Mesodermal cell (in vitro differentiated cells): ENCODE results near the gene ANKRD63.

ENCODE experiments used
- H3K27ac ChIP-seq: 2 replicates; pipeline ENCODE4 v1.7.0; 2013; ENCODE audit warnings: mild to moderate bottlenecking, low read depth, low read length, moderate library complexity; ENCODE audit not compliant: severe bottlenecking
- H3K36me3 ChIP-seq: 2 replicates; pipeline ENCODE4 v1.7.1; 2013; ENCODE audit warnings: mild to moderate bottlenecking, low read length, moderate library complexity; ENCODE audit not compliant: control insufficient read depth, insufficient read depth
- H3K4me1 ChIP-seq: one replicate; pipeline ENCODE4 v1.7.1; 2013; ENCODE audit warnings: mild to moderate bottlenecking, low read length; ENCODE audit not compliant: insufficient read depth, control insufficient read depth, poor library complexity, severe bottlenecking
- H3K4me3 ChIP-seq: 2 replicates; pipeline ENCODE4 v1.7.0; 2013; ENCODE audit warnings: low read length, control low read depth, mild to moderate bottlenecking; ENCODE audit not compliant: insufficient read depth, poor library complexity, severe bottlenecking; ENCODE audit errors: extremely low read depth
- H3K9me3 ChIP-seq: 2 replicates; pipeline ENCODE4 v1.7.1; 2013; ENCODE audit warnings: mild to moderate bottlenecking, low read length, moderate library complexity; ENCODE audit not compliant: control insufficient read depth
- WGBS, 2 experiments: methylation state at CpG; one replicate each; pipeline ENCODE4 v1.1.5; 2013; ENCODE audit warnings: missing lambda C conversion rate in 2 of 2; ENCODE audit not compliant: insufficient coverage in 2 of 2; 5-methylcytosine and 5-hydroxymethylcytosine counted together

Gene ANKRD63

GRCh38 chr15:40286061-40286532 lies 3.2 kb upstream of the ANKRD63 start:
- Histone ChIP-seq H3K9me3 (no peaks in the 10 kb centered on the region), H3K4me1 (peaks cover 30% of the 10 kb centered on the region), H3K36me3 (peaks cover 7% of the 10 kb centered on the region), H3K27ac (peak overlapping the region; percentile 57), H3K4me3 (no peak overlapping the region)
- WGBS, 2 experiments, result 54 to 55% methylated on average over 5 to 7 of the region's 7 CpGs

DNA sequence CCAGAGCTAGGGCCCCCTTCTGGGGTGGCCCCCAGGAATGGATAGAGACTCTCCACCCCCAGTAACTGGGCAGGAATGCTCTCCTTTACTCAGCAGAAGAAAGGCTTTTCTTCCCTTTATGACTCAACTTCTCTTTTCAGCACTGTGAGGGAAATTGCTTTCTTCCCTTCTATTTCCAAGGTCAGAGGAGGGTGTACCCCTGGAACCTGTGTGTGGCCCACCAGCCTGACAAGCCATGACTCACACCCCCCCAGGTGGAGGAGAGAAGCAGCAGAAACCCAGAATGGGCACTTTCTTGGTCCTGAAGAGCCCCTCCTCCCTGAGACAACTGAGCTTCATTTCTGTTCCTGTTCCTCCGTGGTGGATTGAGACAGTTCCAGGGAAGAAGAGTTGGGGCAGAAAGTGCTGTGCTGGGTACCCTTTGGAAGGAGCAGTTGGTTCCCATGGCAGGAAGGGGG lies 2.7 kb upstream of the ANKRD63 start:
- 0% methylated on average over 1 of the region's 1 CpG; no CpG with 5 or more reads in 1 of the 2 experiments for WGBS, 2 experiments
- H3K4me3 ChIP-seq, result no peak overlapping the region

GRCh38 chr15:40285151-40285550 lies 2.3 kb upstream of the ANKRD63 start:
- peaks cover 30% of the 10 kb centered on the region for H3K4me1 ChIP-seq
- H3K9me3 ChIP-seq, result no peaks in the 10 kb centered on the region
- no peak overlapping the region for H3K4me3 ChIP-seq
- H3K27ac ChIP-seq, result peak overlapping the region; percentile 57
- H3K36me3 ChIP-seq, result peaks cover 7% of the 10 kb centered on the region
- 31 to 34% methylated on average over 4 of the region's 4 CpGs for WGBS, 2 experiments

More for the DNA sequence above, 2.7 kb upstream of the ANKRD63 start:
- no peaks in the 10 kb centered on the region for H3K9me3 ChIP-seq
- peaks cover 30% of the 10 kb centered on the region for H3K4me1 ChIP-seq
- peaks cover 7% of the 10 kb centered on the region for H3K36me3 ChIP-seq
- H3K27ac ChIP-seq, result peak overlapping the region; percentile 57

DNA sequence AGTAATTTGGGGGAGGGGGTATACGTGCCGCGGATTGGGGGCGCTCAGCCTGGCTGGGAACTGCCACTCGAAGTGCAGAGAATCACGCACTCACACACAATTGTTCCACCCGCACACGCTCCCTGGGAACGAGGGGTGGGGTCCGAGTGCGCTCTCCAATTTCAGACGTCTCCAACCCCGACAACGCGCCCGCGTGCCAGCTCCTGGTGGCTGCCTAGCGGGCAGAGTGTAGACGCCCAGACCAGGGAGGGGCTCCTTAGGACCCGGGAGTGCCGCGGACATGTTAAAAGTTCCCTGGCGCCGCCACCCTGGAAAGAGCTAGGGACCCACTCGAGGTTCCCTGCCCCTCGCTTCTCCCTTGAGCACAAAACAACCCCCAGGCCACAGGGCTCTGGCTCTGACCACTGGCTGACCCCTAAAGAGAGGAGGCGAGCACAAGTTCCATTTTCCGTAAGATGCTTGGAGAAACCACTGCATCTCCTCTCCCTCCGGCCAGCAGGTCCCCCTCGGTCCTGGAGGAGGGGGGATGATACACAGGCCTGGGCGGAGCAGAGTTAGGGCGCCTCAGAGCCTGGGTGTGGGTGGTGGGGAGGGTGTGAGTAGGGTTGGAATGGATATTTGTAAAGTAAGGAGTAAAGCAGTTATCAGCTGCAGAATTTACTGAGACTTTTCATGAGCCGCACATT lies 894 bp upstream of the ANKRD63 start:
- peaks cover 6% of the 10 kb centered on the region for H3K36me3 ChIP-seq
- 19 to 30% methylated on average over 23 to 26 of the region's 33 CpGs for WGBS, 2 experiments
- no peaks in the 10 kb centered on the region for H3K9me3 ChIP-seq
- H3K27ac ChIP-seq, result no peak overlapping the region
- peaks cover 30% of the 10 kb centered on the region for H3K4me1 ChIP-seq
- H3K4me3 ChIP-seq, result peak overlapping the region; percentile 37

DNA sequence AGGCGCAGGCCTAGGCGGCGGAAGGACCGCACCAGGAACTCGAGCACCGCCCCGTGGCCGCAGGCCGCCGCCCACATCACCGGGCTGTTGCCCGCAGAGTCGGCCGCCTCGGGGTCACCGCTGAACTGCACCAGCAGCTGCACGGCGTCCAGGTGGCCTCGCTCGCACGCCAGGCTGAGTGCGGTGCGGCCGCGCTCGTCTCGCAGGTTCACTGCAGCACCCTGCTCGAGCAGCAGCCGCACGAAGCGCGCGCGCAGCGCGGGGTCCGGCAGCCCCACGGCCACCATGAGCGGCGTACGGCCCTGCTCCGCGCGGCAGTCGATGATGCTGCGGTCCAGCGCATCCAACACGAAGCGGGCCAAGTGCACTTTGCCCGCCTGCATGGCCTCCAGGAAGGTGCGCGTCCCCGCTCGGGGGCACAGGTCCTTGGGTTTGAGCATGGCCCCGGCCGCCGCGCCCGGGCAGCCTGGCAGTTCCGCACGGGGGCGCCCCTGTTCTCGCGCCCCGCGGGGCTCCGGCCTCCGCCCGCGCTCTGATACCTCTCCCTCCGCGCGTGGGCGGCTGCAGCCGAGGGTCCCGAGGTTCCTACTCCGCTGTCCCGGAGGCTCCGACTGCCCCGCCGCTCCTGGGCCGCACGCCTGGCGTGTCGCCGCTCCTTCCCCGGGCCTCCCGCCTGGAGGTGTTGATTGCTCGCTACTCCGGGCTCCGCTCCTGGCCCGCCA lies 556 bp downstream of the ANKRD63 start:
- Histone ChIP-seq H3K36me3 (no peaks in the 10 kb centered on the region), H3K4me3 (peak overlapping the region; percentile 37), H3K4me1 (peaks cover 23% of the 10 kb centered on the region), H3K9me3 (no peaks in the 10 kb centered on the region), H3K27ac (no peak overlapping the region)
- 1 to 2% methylated on average over 83 to 88 of the region's 92 CpGs for WGBS, 2 experiments

DNA sequence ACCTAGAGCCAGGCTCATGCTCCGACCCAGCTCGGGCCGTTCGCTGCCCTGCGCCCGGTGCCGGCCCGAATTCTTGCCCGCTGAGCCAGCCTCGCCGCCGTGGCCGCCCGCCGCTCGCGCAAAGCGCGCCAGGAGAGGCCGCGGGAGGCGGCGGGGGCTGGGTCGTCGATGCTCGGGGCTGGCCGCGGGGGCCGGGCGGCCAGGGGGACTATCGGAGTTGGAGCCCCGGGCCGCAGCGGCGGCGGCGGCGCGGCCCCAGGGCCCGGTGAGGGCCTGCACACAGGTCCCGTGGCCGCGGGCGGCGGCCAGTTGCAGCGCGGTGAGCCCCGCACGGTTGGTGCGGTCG lies 1.1 kb downstream of the ANKRD63 start:
- Histone ChIP-seq H3K4me1 (peaks cover 24% of the 10 kb centered on the region), H3K9me3 (no peaks in the 10 kb centered on the region), H3K27ac (no peak overlapping the region), H3K4me3 (peak overlapping the region; percentile 37), H3K36me3 (no peaks in the 10 kb centered on the region)
- 3 to 4% methylated on average over 43 to 51 of the region's 51 CpGs for WGBS, 2 experiments

DNA sequence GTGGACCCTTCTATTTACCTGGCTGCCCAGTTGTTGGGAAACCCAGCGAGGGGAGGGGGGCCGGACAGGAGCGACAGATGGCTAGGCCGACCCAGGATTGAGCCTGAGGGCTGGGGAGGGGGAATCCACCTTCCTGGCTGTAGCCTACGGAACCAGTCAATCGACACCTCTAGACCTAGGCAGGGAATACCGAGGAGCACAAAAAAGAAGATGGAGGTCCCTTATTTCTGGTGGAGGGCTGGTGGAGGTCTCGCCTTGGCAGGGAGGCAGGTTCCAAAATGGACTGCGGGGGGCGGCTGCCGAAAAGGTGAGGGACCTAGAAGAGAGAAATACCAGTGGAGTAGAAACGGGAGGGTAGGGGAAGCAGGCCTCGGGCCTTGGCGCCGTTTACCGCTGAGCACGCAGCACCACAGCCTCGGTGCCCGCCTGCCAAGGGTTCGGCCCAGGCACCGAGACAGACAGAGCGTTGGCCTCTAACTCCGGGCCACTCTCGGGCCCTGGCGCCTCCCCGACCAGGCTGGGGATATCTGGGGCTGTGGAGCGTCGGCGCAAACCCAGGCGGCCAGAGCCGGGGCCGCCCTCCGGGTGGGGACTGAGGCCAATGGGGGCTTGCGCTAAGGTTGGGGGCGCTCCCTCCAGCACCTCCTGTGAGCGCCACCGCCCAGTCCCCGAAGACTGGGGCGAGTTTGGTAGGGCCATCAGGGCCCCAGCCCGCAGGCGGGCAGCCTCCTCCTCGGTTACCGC lies 1.6 kb downstream of the ANKRD63 start:
- Histone ChIP-seq H3K4me3 (no peak overlapping the region), H3K36me3 (no peaks in the 10 kb centered on the region), H3K27ac (no peak overlapping the region), H3K9me3 (no peaks in the 10 kb centered on the region), H3K4me1 (peaks cover 18% of the 10 kb centered on the region)
- WGBS, 2 experiments, result 24 to 27% methylated on average over 23 to 35 of the region's 43 CpGs

DNA sequence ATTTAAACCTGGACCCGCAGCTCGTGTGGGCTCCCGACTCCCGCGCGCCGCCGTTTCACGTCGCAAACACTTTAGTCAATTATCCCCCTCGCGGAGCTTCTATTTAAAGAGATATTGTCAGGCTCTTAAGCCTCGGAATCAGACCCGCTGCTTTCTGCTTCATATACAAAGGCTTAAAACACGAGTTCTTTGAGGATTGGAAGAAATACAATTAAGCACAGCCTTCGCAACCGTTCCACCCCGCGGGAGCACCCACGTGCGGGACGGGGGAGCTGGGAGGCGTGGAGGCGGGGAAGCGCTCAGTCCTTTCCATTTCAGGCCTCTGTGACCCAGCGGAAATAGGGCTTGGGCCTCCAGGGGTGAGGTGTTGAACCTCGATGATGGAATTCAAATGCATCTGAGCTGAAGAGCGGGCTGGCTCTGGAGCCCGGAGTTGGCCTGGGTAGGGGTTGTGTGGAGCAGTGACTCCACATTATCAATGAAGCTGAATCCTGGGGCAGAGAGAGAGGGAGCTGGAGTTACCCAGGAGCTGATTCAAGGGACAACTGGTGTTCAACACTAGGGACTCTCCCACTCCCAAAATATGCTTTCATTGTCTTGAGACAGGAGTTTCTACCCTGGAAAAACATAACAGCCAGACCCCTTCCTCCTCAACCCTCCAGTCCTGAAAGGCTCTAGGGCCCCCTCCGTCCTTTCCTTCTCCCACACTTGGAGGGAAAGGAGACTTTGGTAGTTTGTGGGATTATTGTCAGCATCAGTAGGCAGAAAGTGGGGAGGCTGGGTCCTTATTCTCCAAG lies 2.4 kb downstream of the ANKRD63 start:
- 13 to 22% methylated on average over 19 to 25 of the region's 30 CpGs for WGBS, 2 experiments
- H3K9me3 ChIP-seq, result no peaks in the 10 kb centered on the region
- no peak overlapping the region for H3K27ac ChIP-seq
- no peak overlapping the region for H3K4me3 ChIP-seq
- H3K36me3 ChIP-seq, result no peaks in the 10 kb centered on the region
- peaks cover 11% of the 10 kb centered on the region for H3K4me1 ChIP-seq

DNA sequence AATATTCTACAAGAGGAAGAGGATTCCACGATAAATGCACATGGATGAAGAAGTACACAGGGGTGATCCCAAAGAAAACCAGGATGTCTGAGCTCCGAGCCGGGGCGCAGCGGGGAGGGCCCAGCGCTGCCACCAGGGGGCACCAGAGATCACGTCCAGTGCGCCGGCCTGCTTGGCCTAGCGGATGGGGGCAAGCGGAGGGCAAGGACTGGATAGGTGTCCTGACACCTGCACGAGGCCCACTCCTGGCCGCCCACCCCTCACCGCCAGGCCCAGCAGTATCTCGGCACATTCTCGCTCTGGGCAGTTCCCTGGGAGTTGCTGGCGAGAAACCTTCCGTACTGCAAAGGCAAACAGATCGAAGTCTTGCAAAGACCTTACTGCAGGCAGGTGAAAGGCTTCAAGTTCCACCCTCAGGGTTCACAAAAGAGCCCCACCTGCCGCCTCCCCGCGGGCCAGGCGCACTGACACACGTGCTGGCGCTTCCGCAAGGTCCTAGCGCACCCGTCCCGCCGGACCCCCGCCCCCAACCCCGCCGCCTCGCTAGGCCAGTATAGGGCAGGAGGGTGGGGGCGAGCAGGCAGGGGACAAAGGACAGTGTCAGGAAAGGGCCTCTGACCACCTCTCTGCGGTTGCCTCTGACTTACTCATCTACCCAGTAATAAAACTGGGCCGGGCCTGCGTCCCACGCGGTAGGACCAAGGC lies 3.3 kb downstream of the ANKRD63 start:
- no peaks in the 10 kb centered on the region for H3K9me3 ChIP-seq
- no peaks in the 10 kb centered on the region for H3K36me3 ChIP-seq
- no peak overlapping the region for H3K27ac ChIP-seq
- H3K4me1 ChIP-seq, result peaks cover 9% of the 10 kb centered on the region
- 5 to 8% methylated on average over 36 to 37 of the region's 40 CpGs for WGBS, 2 experiments
- no peak overlapping the region for H3K4me3 ChIP-seq

DNA sequence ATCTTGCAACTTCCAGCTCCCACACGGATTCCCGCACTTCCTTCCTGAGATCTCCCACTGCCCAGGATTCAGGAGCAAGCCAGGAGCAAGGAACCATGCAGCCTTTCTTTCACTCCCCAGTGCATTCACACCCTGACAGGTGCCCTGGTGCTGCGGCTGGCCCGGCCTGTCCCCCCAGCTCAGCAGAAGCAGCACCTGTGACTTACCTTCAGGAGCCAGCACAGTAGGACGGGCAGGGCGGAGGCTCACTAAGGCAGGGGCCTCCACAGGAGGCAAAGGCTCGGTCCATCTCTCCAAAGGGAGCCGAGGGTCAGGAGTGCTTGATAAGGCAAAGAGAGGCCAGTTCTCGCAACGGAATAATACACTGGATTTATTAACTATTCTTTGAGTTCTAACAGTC lies 4.8 kb downstream of the ANKRD63 start:
- Histone ChIP-seq H3K27ac (no peak overlapping the region), H3K9me3 (no peaks in the 10 kb centered on the region), H3K36me3 (no peaks in the 10 kb centered on the region), H3K4me1 (peaks cover 6% of the 10 kb centered on the region), H3K4me3 (no peak overlapping the region)
- WGBS, 2 experiments, result 89 to 91% methylated on average over 7 to 8 of the region's 10 CpGs
